Embryonic facial prominence (tissue), 1 donor: ENCODE data around the gene EGLN1.

Experiments used
- DNase-seq: peaks from one replicate; pipeline ENCODE4 v3.0.0-alpha.2; 2016; ENCODE audit errors: extremely low spot score

The EGLN1 gene

GRCh38 chr1:231421546-231421970 lies 529 bp downstream of the EGLN1 start:
- no peak for DNase-seq

- no peak for DNase-seq
Observed at GRCh38 chr1:231420959-231421545, 1.0 kb downstream of the EGLN1 start.

- no peak for DNase-seq
Observed at GRCh38 chr1:231420299-231420958, 1.7 kb downstream of the EGLN1 start.

GRCh38 chr1:231419738-231420298 lies 2.3 kb downstream of the EGLN1 start:
- no peak for DNase-seq

GRCh38 chr1:231419147-231419546 lies 2.9 kb downstream of the EGLN1 start:
- DNase-seq: no peak

GRCh38 chr1:231418741-231419107 lies 3.4 kb downstream of the EGLN1 start:
- no peak for DNase-seq

- DNase-seq: no peak
Observed at GRCh38 chr1:231418101-231418740, 3.9 kb downstream of the EGLN1 start.

- DNase-seq: no peak
Observed at GRCh38 chr1:231417513-231417912, 4.6 kb downstream of the EGLN1 start.

- DNase-seq: no peak
Observed at GRCh38 chr1:231416901-231417300, 5.2 kb downstream of the EGLN1 start.

- DNase-seq: no peak
Observed at GRCh38 chr1:231415018-231415583, 7.0 kb downstream of the EGLN1 start.

- DNase-seq: no peak
Observed at GRCh38 chr1:231414260-231415016, 7.6 kb downstream of the EGLN1 start.

- DNase-seq: no peak
Observed at GRCh38 chr1:231413749-231414082, 8.4 kb downstream of the EGLN1 start.

- DNase-seq: no peak
Observed at GRCh38 chr1:231411036-231411531, 11.0 kb downstream of the EGLN1 start.

- no peak for DNase-seq
Observed at GRCh38 chr1:231410036-231410612, 12.0 kb downstream of the EGLN1 start.

- no peak for DNase-seq
Observed at GRCh38 chr1:231408528-231409094, 13.5 kb downstream of the EGLN1 start.

GRCh38 chr1:231407547-231408396 lies 14.3 kb downstream of the EGLN1 start:
- DNase-seq: no peak

- DNase-seq: no peak
Observed at GRCh38 chr1:231407049-231407448, 15.0 kb downstream of the EGLN1 start.

- DNase-seq: no peak
Observed at GRCh38 chr1:231404318-231404717, 17.8 kb downstream of the EGLN1 start.

GRCh38 chr1:231401478-231401877 lies 20.6 kb downstream of the EGLN1 start:
- no peak for DNase-seq
